Adrenal gland (tissue), 5 donors: Measurements from ENCODE around the gene POLG.

ENCODE experiments used
- CTCF ChIP-seq, 6 experiments: fragments of 450-650 bp in 4 of 6; fragments of 200-600 bp in 2 of 6; sonication (generic) in 1 of 6; IDR thresholded peaks; 1 replicate in 5 of 6; 2 replicates in 1 of 6; pipeline versions ENCODE4 v1.5.1 to v1.8.0; 2016 to 2021; ENCODE audit warnings: antibody characterized with exemption in 6 of 6, mild to moderate bottlenecking in 2 of 6, moderate library complexity in 1 of 6
- POLR2A ChIP-seq, 2 donors: fragments of 450-650 bp; IDR thresholded peaks; one replicate each; pipeline ENCODE4 v1.6.1; 2017; ENCODE audit warnings: antibody characterized with exemption in 2 of 2, mild to moderate bottlenecking in 2 of 2, moderate library complexity in 1 of 2
- donor health status: DM: no; HTN: no; CAD: no.

- no peak for TF ChIP-seq POLR2A (IDR thresholded peaks at IDR 0.05)
- no peak for TF ChIP-seq CTCF (IDR thresholded peaks at IDR 0.05)
Observed at GRCh38 chr15:89359471-89360293, 25.1 kb upstream of the POLG start.
